Neural progenitor cell (in vitro differentiated cells): ENCODE data around the gene CD200.

Source experiments
- CTCF ChIP-seq: fragments of 200-600 bp; sonication (generic); IDR thresholded peaks from 2 replicates; pipeline ENCODE4 v1.5.1; 2017; ENCODE audit warnings: antibody characterized with exemption, mild to moderate bottlenecking
- EZH2 ChIP-seq: fragments of 200-600 bp; sonication (generic); IDR thresholded peaks from 2 replicates; pipeline ENCODE4 v1.6.1; 2017; ENCODE audit warnings: antibody characterized with exemption, mild to moderate bottlenecking, moderate library complexity

- TF ChIP-seq CTCF (no peak), EZH2 (no peak)
These were observed 58.7 kb downstream of the CD200 start for GRCh38 chr3:112391648-112392047.
